GM19193 (cell line): ENCODE data around the gene BRMS1.

ENCODE experiments used
- POLR2A ChIP-seq: IDR thresholded peaks from 4 replicates; pipeline ENCODE4 v1.6.1; 2011; ENCODE audit not compliant: insufficient read depth, insufficient read length; ENCODE audit errors: extremely low read depth

BRMS1 gene

GRCh38 chr11:66316849-66317251, 28.1 kb downstream of the BRMS1 start, which contains the start of gene CD248:
Gene CD248, minus strand, starts transcription at chr11:66317044. Its CDS starts 17 bp downstream, at chr11:66317027.
- TF ChIP-seq POLR2A: no peak

- no peak for TF ChIP-seq POLR2A
Measured at GRCh38 chr11:66315921-66316811, 28.7 kb downstream of the BRMS1 start.

GRCh38 chr11:66315498-66315885, 29.4 kb downstream of the BRMS1 start:
- no peak for TF ChIP-seq POLR2A

- no peak for TF ChIP-seq POLR2A
Measured at GRCh38 chr11:66314561-66315497, 30.1 kb downstream of the BRMS1 start.

- no peak for TF ChIP-seq POLR2A
Measured at GRCh38 chr11:66314186-66314501, 30.8 kb downstream of the BRMS1 start.

GRCh38 chr11:66313321-66314185, 31.4 kb downstream of the BRMS1 start:
- TF ChIP-seq POLR2A: no peak

- peak; percentile 22 for TF ChIP-seq POLR2A
Measured at GRCh38 chr11:66312549-66313320, 32.2 kb downstream of the BRMS1 start.

GRCh38 chr11:66311965-66312548, 32.8 kb downstream of the BRMS1 start:
- peak; percentile 15 for TF ChIP-seq POLR2A

GRCh38 chr11:66311470-66311964, 33.4 kb downstream of the BRMS1 start:
- TF ChIP-seq POLR2A: no peak

GRCh38 chr11:66310324-66310723, 34.6 kb downstream of the BRMS1 start:
- no peak for TF ChIP-seq POLR2A

- TF ChIP-seq POLR2A: no peak
Measured at GRCh38 chr11:66309475-66309874, 35.4 kb downstream of the BRMS1 start.

GRCh38 chr11:66302656-66303055, 42.2 kb downstream of the BRMS1 start:
- no peak for TF ChIP-seq POLR2A

- TF ChIP-seq POLR2A: no peak
Measured at GRCh38 chr11:66299186-66299585, 45.7 kb downstream of the BRMS1 start.

- no peak for TF ChIP-seq POLR2A
Measured at GRCh38 chr11:66297610-66298009, 47.3 kb downstream of the BRMS1 start.
